Suprapubic skin (tissue), 3 donors: ENCODE data around the gene TUBB4B.

ENCODE experiments used
- CTCF ChIP-seq, 2 donors: fragments of 200-600 bp in 1 of 2; fragments of 450-650 bp in 1 of 2; sonication (generic) in 1 of 2; IDR thresholded peaks; one replicate each; pipeline ENCODE4 v1.5.1; 2016 to 2019; ENCODE audit warnings: antibody characterized with exemption in 2 of 2, mild to moderate bottlenecking in 1 of 2, moderate library complexity in 1 of 2
- EP300 ChIP-seq: sonication (generic); formaldehyde crosslinking; IDR thresholded peaks from one replicate; pipeline ENCODE4 v1.6.1; 2017; ENCODE audit warnings: antibody characterized with exemption
- POLR2A ChIP-seq, 2 donors: fragments of 450-650 bp; IDR thresholded peaks; one replicate each; pipeline ENCODE4 v1.6.1; 2017; ENCODE audit warnings: antibody characterized with exemption in 2 of 2, mild to moderate bottlenecking in 2 of 2, moderate library complexity in 2 of 2

GRCh38 chr9:137281345-137282116 is 40.4 kb downstream of the TUBB4B start:
- TF ChIP-seq POLR2A (IDR thresholded peaks at IDR 0.05) (no peak), CTCF (IDR thresholded peaks at IDR 0.05) (no peak), EP300 (no peak)
